HG03159 (cell line): ENCODE measurements around the gene CFHR2.
A peak's percentile ranks its signal among the peaks of the same experiment; 100 is the strongest.
"Not testable (repeated sequence)": the region's sequence is repeated elsewhere in the genome, so short reads cannot be mapped to it uniquely, and the experiment has no call there.

ENCODE experiments used
- ATAC-seq: cut with Tn5 transposase; IDR thresholded peaks from one replicate; pipeline ENCODE4 v1.9.1; 2021; ENCODE audit warnings: mild to moderate bottlenecking, moderate library complexity; ENCODE audit not compliant: unreplicated experiment

Gene CFHR2

GRCh38 chr1:196943568-196943967 is at the start of gene CFHR2:
CFHR2 (plus strand) TSS chr1:196943738; CDS start chr1:196943881, 143 bp downstream.
- not testable (repeated sequence) for ATAC-seq

- no peak for ATAC-seq
These were observed 47.2 kb upstream of the CFHR2 start for GRCh38 chr1:196896355-196896754.

GRCh38 chr1:196897158-196897828 is 46.2 kb upstream of the CFHR2 start:
- ATAC-seq = no peak

GRCh38 chr1:196902344-196902743 is 41.2 kb upstream of the CFHR2 start:
- no peak for ATAC-seq

- no peak for ATAC-seq
These were observed 33.3 kb upstream of the CFHR2 start for GRCh38 chr1:196910215-196910614.

GRCh38 chr1:196912283-196912682 is 31.3 kb upstream of the CFHR2 start:
- ATAC-seq = not testable (repeated sequence)

GRCh38 chr1:196926839-196927238 is 16.7 kb upstream of the CFHR2 start:
- ATAC-seq = not testable (repeated sequence)

GRCh38 chr1:196932853-196933252 is 10.7 kb upstream of the CFHR2 start:
- ATAC-seq = not testable (repeated sequence)

GRCh38 chr1:196933531-196934189 is 9.9 kb upstream of the CFHR2 start:
- ATAC-seq = no peak

GRCh38 chr1:196941474-196941873 is 2.1 kb upstream of the CFHR2 start:
- not testable (repeated sequence) for ATAC-seq

- ATAC-seq = peak; percentile 83
These were observed 8.3 kb downstream of the CFHR2 start for GRCh38 chr1:196951711-196952394.

- ATAC-seq = no peak
These were observed 11.2 kb downstream of the CFHR2 start for GRCh38 chr1:196954778-196955177.

GRCh38 chr1:196955926-196956325 is 12.4 kb downstream of the CFHR2 start:
- ATAC-seq = no peak

- ATAC-seq = no peak
These were observed 17.3 kb downstream of the CFHR2 start for GRCh38 chr1:196960854-196961253.

GRCh38 chr1:196970182-196970581 is 26.6 kb downstream of the CFHR2 start:
- ATAC-seq = no peak

GRCh38 chr1:196976278-196976677 is 32.7 kb downstream of the CFHR2 start:
- ATAC-seq = no peak

- ATAC-seq = no peak
These were observed 33.7 kb downstream of the CFHR2 start, which contains the start of gene CFHR5 for GRCh38 chr1:196977278-196977677. CFHR5 (plus strand) TSS chr1:196977556; CDS start chr1:196977665, 109 bp downstream.

- ATAC-seq = no peak
These were observed 37.3 kb downstream of the CFHR2 start for GRCh38 chr1:196980859-196981258.

GRCh38 chr1:196982247-196982646 is 38.7 kb downstream of the CFHR2 start:
- ATAC-seq = not testable (repeated sequence)

GRCh38 chr1:196991919-196992651 is 48.5 kb downstream of the CFHR2 start:
- ATAC-seq = not testable (repeated sequence)

GRCh38 chr1:196993916-196994315 is 50.4 kb downstream of the CFHR2 start:
- ATAC-seq = no peak
